AG09309 (cell line): ENCODE results near the gene MALT1.

Source experiments
- DNase-seq: peaks from one replicate; pipeline ENCODE4 v3.0.0-alpha.2; 2010; ENCODE audit warnings: low read depth
- H3K4me3 ChIP-seq: 2 replicates; pipeline ENCODE4 v1.5.1; 2011; ENCODE audit warnings: mild to moderate bottlenecking, low read depth, low read length, moderate library complexity; ENCODE audit not compliant: control insufficient read depth
- CTCF ChIP-seq: IDR thresholded peaks from 2 replicates; pipeline ENCODE4 v1.5.1; 2011; ENCODE audit warnings: mild to moderate bottlenecking, low read depth, low read length, inconsistent platforms; ENCODE audit not compliant: insufficient read depth, control insufficient read depth; ENCODE audit errors: missing control alignments

The MALT1 gene

GRCh38 chr18:58712930-58713329 lies 41.7 kb downstream of the MALT1 start:
- no peak for TF ChIP-seq CTCF
- DNase-seq, result no peak
- H3K4me3 ChIP-seq, result no peak overlapping the region

GRCh38 chr18:58714259-58714658 lies 43.0 kb downstream of the MALT1 start:
- no peak for DNase-seq
- no peak overlapping the region for H3K4me3 ChIP-seq
- no peak for TF ChIP-seq CTCF

- no peak for TF ChIP-seq CTCF
- DNase-seq, result no peak
- H3K4me3 ChIP-seq, result no peak overlapping the region
Measured at GRCh38 chr18:58714821-58715220, 43.6 kb downstream of the MALT1 start.

- no peak for TF ChIP-seq CTCF
- DNase-seq, result no peak
- H3K4me3 ChIP-seq, result no peak overlapping the region
Measured at GRCh38 chr18:58715540-58715939, 44.3 kb downstream of the MALT1 start.

- H3K4me3 ChIP-seq, result no peak overlapping the region
- no peak for TF ChIP-seq CTCF
- DNase-seq, result no peak
Measured at GRCh38 chr18:58716060-58716756, 44.9 kb downstream of the MALT1 start.

GRCh38 chr18:58721566-58722239 lies 50.4 kb downstream of the MALT1 start:
- DNase-seq, result peak; percentile 20
- TF ChIP-seq CTCF, result no peak
- H3K4me3 ChIP-seq, result no peak overlapping the region
